Esophagus squamous epithelium (tissue), 5 donors: ENCODE measurements around the gene NLRP11. TPM values are rescaled to one million over a fixed set of nuclear protein-coding genes. Genes with fewer than 3 reads are reported as not detected.

ENCODE experiments used
- DNase-seq: peaks from one replicate; lab custom pipeline; 2025; lab: John Stamatoyannopoulos, UW
- H3K27ac ChIP-seq, 4 donors: fragments of 200-600 bp; sonication (generic); one replicate each; pipeline ENCODE4 v1.5.1; 2016 to 2019; ENCODE audit warnings: mild to moderate bottlenecking in 1 of 4
- H3K27me3 ChIP-seq, 4 donors: fragments of 200-600 bp; sonication (generic); 1 replicate in 3 of 4; 2 replicates in 1 of 4; pipeline versions ENCODE4 v1.5.1 to v1.6.0; 2017 to 2021; ENCODE audit warnings: antibody characterized with exemption in 1 of 4
- H3K36me3 ChIP-seq, 3 donors: fragments of 200-600 bp; sonication (generic); one replicate each; pipeline ENCODE4 v1.5.1; 2016 to 2019
- H3K4me1 ChIP-seq, 3 donors: fragments of 200-600 bp; sonication (generic); one replicate each; pipeline ENCODE4 v1.5.1; 2017 to 2019
- H3K4me3 ChIP-seq, 4 donors: fragments of 200-600 bp; sonication (generic); 1 replicate in 3 of 4; 2 replicates in 1 of 4; pipeline ENCODE4 v1.5.1; 2016 to 2019; ENCODE audit warnings: mild to moderate bottlenecking in 2 of 4, moderate library complexity in 1 of 4
- H3K9me3 ChIP-seq, 3 donors: fragments of 200-600 bp; sonication (generic); one replicate each; pipeline ENCODE4 v1.5.1; 2016 to 2019
- CTCF ChIP-seq, 6 experiments: fragments of 450-650 bp in 4 of 6; fragments of 200-600 bp in 2 of 6; sonication (generic) in 2 of 6; IDR thresholded peaks; one replicate each; pipeline ENCODE4 v1.5.1; 2016 to 2019; ENCODE audit warnings: antibody characterized with exemption in 6 of 6, mild to moderate bottlenecking in 4 of 6, moderate library complexity in 4 of 6
- POLR2A ChIP-seq, 4 donors: fragments of 450-650 bp; IDR thresholded peaks; one replicate each; pipeline ENCODE4 v1.6.1; 2017; ENCODE audit warnings: antibody characterized with exemption in 4 of 4, mild to moderate bottlenecking in 4 of 4, moderate library complexity in 3 of 4
- WGBS, 2 donors: methylation state at CpG; one replicate each; pipeline ENCODE4 v1.1.5; 2018; 5-methylcytosine and 5-hydroxymethylcytosine counted together
- intact Hi-C: fragments of 100-400 bp; cut with DNase I; formaldehyde crosslinking; loops from one replicate; pipeline ENCODE4 v1.15.0; 2022
- total RNA-seq, 4 donors: library from RNA; depleted of rRNA; stranded (reverse); fragments of >200 nt; gene quantifications; one replicate each; pipeline ENCODE4 v1.1.0, GENCODE V29; 2016
- donor health status: DM: yes; HTN: yes; CAD: no.

The NLRP11 gene
- total RNA-seq, 4 donors from 2014 or later: not detected

DNA sequence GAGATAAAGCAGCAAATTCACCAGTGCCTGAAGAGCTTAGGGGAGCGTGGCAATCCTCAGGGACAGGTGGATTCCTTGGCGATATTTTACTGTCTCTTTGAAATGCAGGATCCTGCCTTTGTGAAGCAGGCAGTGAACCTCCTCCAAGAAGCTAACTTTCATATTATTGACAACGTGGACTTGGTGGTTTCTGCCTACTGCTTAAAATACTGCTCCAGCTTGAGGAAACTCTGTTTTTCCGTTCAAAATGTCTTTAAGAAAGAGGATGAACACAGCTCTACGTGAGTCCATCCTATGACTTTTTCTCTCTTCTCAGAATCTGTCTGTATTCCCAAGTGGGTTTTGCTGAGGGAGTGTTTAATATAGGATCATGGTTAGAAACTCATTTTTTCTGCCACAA, 27.2 kb upstream of the NLRP11 start:
- TF ChIP-seq POLR2A (IDR thresholded peaks at IDR 0.05) (no peak), CTCF (IDR thresholded peaks at IDR 0.05) (no peak)
- H3K36me3 ChIP-seq: no peaks in the 10 kb centered on the region
- intact Hi-C loops: no loop called here
- no peak for DNase-seq
- 47 to 62% methylated on average over 5 of the region's 5 CpGs for WGBS, 2 donors
- no peaks in the 10 kb centered on the region for H3K9me3 ChIP-seq
- H3K27ac ChIP-seq: no peak overlapping the region
- no peaks in the 10 kb centered on the region for H3K4me1 ChIP-seq
- no peaks in the 10 kb centered on the region for H3K27me3 ChIP-seq
- no peak overlapping the region for H3K4me3 ChIP-seq

DNA sequence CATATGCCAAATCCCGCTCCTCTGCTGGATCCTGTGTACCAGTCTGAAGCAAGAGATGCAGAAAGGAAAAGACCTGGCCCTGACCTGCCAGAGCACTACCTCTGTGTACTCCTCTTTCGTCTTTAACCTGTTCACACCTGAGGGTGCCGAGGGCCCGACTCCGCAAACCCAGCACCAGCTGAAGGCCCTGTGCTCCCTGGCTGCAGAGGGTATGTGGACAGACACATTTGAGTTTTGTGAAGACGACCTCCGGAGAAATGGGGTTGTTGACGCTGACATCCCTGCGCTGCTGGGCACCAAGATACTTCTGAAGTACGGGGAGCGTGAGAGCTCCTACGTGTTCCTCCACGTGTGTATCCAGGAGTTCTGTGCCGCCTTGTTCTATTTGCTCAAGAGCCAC, 26.6 kb upstream of the NLRP11 start:
- WGBS, 2 donors: 78 to 87% methylated on average over 6 to 13 of the region's 14 CpGs
- no peaks in the 10 kb centered on the region for H3K4me1 ChIP-seq
- intact Hi-C loops: no loop called here
- H3K36me3 ChIP-seq: no peaks in the 10 kb centered on the region
- H3K4me3 ChIP-seq: no peak overlapping the region
- TF ChIP-seq CTCF (IDR thresholded peaks at IDR 0.05) (no peak), POLR2A (IDR thresholded peaks at IDR 0.05) (no peak)
- H3K27ac ChIP-seq: no peak overlapping the region
- no peak for DNase-seq
- H3K27me3 ChIP-seq: no peaks in the 10 kb centered on the region
- H3K9me3 ChIP-seq: no peaks in the 10 kb centered on the region

DNA sequence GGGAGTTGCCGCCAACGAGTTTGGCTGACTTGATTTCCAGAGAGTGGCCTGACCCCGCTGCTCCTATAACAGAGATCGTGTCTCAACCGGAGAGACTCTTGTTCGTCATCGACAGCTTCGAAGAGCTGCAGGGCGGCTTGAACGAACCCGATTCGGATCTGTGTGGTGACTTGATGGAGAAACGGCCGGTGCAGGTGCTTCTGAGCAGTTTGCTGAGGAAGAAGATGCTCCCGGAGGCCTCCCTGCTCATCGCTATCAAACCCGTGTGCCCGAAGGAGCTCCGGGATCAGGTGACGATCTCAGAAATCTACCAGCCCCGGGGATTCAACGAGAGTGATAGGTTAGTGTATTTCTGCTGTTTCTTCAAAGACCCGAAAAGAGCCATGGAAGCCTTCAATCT, 26.2 kb upstream of the NLRP11 start:
- Histone ChIP-seq H3K4me1 (no peaks in the 10 kb centered on the region), H3K27me3 (no peaks in the 10 kb centered on the region), H3K27ac (no peak overlapping the region), H3K36me3 (no peaks in the 10 kb centered on the region), H3K9me3 (no peaks in the 10 kb centered on the region), H3K4me3 (no peak overlapping the region)
- WGBS, 2 donors: 73 to 88% methylated on average over 15 to 23 of the region's 23 CpGs
- DNase-seq: no peak
- intact Hi-C loops: no loop called here
- TF ChIP-seq POLR2A (IDR thresholded peaks at IDR 0.05) (no peak), CTCF (IDR thresholded peaks at IDR 0.05) (no peak)

DNA sequence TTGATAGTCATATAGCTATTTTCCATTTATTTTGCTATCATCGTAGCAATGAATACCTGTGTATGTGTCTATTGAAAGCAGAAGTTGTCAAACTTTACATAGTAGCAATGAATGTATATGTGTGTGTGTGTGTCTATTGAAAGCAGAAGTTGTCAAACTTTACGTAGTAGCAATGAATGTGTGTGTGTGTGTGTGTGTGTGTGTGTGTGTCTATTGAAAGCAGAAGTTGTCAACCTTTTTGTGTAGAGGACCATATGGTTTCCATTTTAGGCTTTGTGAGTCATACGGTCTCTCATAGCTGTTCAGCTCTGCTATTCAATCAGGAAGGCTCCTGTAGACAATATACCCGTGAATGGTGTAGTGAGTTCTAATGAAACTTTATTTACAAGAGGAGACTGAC, 25.4 kb upstream of the NLRP11 start:
- 54 to 60% methylated on average over 4 of the region's 4 CpGs for WGBS, 2 donors
- Histone ChIP-seq H3K27ac (no peak overlapping the region), H3K27me3 (no peaks in the 10 kb centered on the region), H3K36me3 (no peaks in the 10 kb centered on the region), H3K4me3 (no peak overlapping the region), H3K4me1 (no peaks in the 10 kb centered on the region), H3K9me3 (peaks cover 0 to 1% (median 0%) of the 10 kb centered on the region in 3 donors)
- TF ChIP-seq POLR2A (IDR thresholded peaks at IDR 0.05) (no peak), CTCF (IDR thresholded peaks at IDR 0.05) (no peak)
- DNase-seq: no peak
- intact Hi-C loops: no loop called here

DNA sequence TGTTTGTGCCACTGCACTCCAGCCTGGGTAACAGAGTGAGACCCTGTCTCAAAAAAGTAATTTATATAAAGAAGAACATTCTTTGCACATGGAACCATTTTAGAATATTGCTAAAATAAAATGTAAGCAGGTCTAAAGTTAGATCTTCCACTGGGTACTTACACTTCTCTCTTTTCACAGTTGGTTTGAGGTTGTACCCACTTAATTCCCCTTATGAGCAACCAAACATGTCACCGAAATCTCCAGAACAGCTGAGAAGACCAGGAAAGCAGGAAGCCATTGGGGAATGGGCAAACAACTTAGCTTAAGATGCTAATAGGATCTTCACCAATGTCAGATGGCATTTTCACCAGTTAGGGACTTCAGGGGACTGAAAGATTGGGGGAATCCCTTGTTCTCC, 23.4 kb upstream of the NLRP11 start:
- Histone ChIP-seq H3K4me3 (no peak overlapping the region), H3K4me1 (no peaks in the 10 kb centered on the region), H3K36me3 (no peaks in the 10 kb centered on the region), H3K27me3 (no peaks in the 10 kb centered on the region), H3K9me3 (peaks cover 0 to 5% (median 0%) of the 10 kb centered on the region in 3 donors), H3K27ac (no peak overlapping the region)
- TF ChIP-seq POLR2A (IDR thresholded peaks at IDR 0.05) (no peak), CTCF (IDR thresholded peaks at IDR 0.05) (no peak)
- intact Hi-C loops: no loop called here
- DNase-seq: no peak
- WGBS, 2 donors: 43 to 64% methylated on average over 1 of the region's 1 CpG
